GM18499 (cell line): ENCODE data around the gene GAPVD1.
A peak's percentile ranks its signal among the peaks of the same experiment; 100 is the strongest.
"Not testable (repeated sequence)": the region's sequence is repeated elsewhere in the genome, so short reads cannot be mapped to it uniquely, and the experiment has no call there.

Source experiments
- ATAC-seq: cut with Tn5 transposase; IDR thresholded peaks from one replicate; pipeline ENCODE4 v1.9.1; 2021; ENCODE audit warnings: moderate number of reproducible peaks; ENCODE audit not compliant: insufficient read depth, unreplicated experiment

The GAPVD1 gene

GRCh38 chr9:125296843-125297372, 35.3 kb downstream of the GAPVD1 start:
- ATAC-seq = no peak

GRCh38 chr9:125297917-125298316, 36.3 kb downstream of the GAPVD1 start:
- no peak for ATAC-seq

GRCh38 chr9:125302241-125302640, 40.6 kb downstream of the GAPVD1 start:
- ATAC-seq = no peak

DNA sequence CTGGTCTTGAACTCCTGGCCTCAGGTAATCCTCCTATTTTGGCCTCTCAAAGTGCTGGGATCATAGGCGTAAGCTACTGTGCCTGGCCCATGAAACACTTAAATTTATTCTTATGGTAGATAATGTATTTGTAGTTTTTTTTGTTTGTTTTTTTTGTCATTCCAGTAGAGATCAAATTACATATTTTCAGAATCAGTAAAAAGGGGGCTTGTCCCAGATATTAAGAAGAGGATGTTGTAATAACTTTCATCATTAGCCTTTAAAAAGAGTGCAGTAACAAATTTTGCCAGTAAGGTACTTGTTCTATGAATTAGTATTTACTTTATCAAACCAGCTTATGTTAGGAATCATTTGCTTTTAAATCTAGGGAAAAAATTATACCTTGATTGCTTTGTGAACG, 42.6 kb downstream of the GAPVD1 start:
- no peak for ATAC-seq

DNA sequence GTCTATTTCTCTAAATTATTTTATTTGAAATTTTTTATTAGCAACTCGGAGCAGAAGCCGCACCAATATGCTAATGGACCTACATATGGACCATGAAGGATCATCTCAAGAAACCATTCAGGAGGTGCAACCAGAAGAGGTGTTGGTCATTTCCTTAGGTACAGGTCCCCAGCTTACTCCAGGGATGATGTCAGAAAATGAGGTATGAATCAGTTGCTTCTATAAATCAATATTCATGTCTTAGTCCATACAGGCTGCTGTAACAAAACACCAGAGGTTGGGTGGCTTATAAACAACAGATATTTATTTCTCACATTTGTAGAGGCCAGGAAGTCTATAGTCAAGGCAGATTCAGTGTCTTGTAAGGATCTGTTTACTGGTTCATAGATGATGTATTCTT, 50.8 kb downstream of the GAPVD1 start:
- ATAC-seq = no peak

DNA sequence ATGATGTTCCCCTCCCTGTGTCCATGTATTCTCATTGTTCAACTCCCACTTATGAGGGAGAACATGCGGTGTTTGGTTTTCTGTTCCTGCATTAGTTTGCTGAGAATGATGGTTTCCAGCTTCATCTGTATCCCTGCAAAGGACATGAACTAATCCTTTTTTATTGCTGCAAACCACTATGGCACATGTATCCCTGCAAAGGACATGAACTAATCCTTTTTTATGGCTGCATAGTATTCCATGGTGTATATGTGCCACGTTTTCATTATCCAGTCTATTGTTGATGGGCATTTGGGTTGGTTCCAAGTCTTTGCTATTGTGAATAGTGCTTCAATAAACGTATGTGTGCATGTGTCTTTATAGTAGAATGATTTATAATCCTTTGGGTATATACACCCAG, 54.7 kb downstream of the GAPVD1 start:
- not testable (repeated sequence) for ATAC-seq

DNA sequence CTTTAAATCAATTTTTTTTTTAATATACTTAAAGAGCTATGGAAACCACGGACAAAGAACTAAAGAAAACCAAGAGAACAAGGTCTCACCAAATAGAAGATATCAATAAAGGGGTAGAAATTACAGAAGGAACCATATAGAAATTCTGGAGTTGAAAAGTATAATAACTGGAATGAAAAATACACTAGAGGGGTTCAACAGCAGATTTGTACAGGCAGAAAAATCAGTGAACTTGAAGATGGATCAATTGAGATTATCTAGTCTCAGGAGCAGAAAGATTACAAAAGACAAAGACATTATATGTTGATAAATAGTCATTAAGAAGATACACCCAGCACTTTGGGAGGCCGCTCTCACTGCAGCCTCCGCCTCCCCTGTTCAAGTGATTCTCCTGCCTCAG, 56.1 kb downstream of the GAPVD1 start:
- no peak for ATAC-seq

DNA sequence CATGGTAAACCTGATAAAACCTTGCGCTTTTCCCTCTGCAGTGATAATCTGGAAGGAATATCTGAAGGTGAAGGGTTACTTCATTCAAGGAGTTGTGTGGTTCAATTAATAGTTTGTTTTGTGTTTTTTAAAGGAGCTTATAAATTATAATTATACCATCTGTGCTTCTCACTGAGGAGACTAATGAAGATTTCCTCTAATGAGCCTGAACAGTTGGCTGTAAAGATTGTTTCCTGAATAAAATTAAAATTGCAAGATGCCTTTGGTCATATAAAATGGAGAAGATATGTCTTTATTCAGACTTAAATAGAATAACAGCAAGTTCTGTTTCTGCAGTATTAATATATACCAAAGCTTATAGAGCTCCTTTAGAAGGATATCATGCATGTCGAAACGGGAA, 59.9 kb downstream of the GAPVD1 start:
- ATAC-seq = no peak

- no peak for ATAC-seq
Measured at GRCh38 chr9:125323615-125324014, 62.0 kb downstream of the GAPVD1 start.

- ATAC-seq = no peak
Measured at GRCh38 chr9:125325826-125326225, 64.2 kb downstream of the GAPVD1 start.

- no peak for ATAC-seq
Measured at GRCh38 chr9:125329978-125330377, 68.4 kb downstream of the GAPVD1 start.

DNA sequence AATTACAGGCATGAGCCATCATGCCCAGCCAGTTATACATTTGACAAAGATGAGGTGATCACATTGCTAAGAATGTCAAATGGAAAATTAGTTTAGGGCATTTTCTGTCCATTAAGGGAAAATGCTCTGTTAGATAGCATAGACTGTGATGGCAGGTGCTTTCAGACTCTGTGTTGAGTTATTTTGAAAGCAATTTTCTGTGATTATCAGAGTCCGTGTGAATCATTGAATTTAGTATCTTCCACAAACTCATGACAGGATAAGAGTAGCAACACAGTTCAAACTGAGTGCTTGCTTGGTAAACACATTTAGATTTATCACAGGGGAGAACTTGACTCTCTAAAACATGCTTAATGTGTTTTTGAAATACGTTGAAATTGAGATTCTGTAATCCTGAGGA, 69.0 kb downstream of the GAPVD1 start:
- ATAC-seq = no peak

- peak; percentile 80 for ATAC-seq
Measured at GRCh38 chr9:125332527-125332926, 70.9 kb downstream of the GAPVD1 start.

- no peak for ATAC-seq
Measured at GRCh38 chr9:125337236-125337635, 75.6 kb downstream of the GAPVD1 start.

- no peak for ATAC-seq
Measured at GRCh38 chr9:125338929-125339328, 77.3 kb downstream of the GAPVD1 start.

DNA sequence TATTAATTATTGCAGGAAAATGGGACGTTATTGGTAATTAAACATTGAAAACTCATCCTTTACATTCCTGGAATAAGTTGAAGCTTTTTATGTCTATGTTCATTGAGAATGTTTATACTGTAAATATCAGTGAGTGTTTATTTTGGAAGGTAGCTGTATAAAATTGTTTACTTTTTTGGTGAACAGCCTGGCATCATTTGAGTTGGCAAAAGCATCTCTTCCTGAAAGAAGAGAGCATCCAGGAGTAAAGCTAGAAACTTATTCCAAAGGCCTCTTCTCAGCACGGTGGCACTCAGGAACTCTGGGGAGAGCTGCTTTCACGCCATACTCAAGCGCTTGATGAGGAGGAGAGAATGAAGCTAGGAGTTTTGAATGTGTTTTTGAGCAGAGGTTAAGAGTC, 79.9 kb downstream of the GAPVD1 start:
- ATAC-seq = no peak

DNA sequence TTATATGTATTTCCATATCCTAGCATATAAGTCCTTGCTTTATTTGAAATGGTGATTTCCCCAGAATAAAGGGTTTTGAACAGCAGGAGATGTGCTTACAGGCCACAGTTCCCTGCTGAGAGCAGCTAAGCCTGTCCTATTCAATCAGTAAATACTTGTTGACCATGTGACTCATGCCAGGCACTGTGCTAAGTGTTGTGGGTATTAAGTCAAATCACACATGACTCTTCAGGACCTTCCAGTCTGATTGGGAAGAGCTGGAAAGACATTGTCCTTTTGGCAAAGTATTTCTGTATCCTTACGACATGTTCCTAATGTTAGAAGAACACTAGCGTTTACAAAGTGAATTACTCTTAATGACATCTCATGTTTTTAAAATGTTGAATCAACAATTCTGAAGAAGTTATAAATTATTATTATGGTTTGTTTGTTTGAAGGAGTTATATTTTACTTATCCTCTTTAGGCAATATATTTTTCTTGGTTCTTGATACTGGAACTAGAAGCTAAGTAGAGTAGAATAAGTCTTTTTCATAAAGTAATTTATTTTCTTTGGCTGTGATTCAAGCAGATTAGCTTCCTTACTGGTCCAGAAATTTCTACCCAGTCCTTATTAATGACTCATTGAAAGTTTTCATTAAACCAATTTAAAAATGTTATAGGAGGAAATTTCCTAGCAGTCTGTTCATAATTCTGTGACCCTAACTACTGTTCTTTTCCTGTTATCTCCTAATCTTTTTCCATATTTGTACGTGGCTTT, 82.1 kb downstream of the GAPVD1 start:
- no peak for ATAC-seq

DNA sequence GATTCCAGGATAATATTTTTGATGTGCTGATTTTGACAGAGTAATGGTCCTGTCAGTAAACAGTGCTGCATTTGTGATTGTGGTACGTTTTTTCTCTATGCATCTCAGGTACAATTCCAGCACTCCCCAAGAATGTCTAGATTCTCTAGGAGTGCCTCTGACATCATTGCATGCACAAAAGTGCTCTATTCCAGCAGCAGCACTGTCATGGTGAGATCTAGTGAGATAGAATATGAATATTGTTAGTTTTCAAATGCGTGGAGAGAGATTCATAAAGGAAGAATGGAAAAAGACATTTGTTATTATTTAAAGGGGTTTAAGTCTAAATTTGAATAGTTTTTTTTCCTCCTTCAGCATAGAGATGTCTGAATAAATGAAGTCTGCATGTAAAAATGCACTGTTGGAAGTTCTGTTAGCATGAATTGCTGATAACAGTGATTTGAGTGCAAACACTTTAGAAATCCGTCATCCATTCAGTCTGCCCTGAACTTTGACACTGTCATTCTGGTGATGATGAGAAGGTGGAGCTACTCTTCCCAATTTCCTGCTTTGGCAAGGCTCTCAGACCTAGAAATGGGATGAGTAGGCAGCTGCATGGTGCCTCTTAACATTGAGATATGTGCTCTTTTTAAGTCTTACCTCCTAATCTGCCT, 84.6 kb downstream of the GAPVD1 start:
- no peak for ATAC-seq

GRCh38 chr9:125355601-125356000, 94.0 kb downstream of the GAPVD1 start:
- ATAC-seq = no peak

GRCh38 chr9:125356032-125356431, 94.4 kb downstream of the GAPVD1 start:
- no peak for ATAC-seq

- ATAC-seq = no peak
Measured at GRCh38 chr9:125359011-125359410, 97.4 kb downstream of the GAPVD1 start.

GRCh38 chr9:125360601-125361000, 99.0 kb downstream of the GAPVD1 start:
- no peak for ATAC-seq
